Sigmoid colon (tissue), 4 donors: Measurements from ENCODE around the gene CD300C.

Experiments
- EP300 ChIP-seq, 4 donors: sonication (generic); formaldehyde crosslinking; IDR thresholded peaks; one replicate each; pipeline ENCODE4 v1.6.1; 2017; ENCODE audit warnings: antibody characterized with exemption in 4 of 4
- POLR2A ChIP-seq, 2 donors: fragments of 450-650 bp; IDR thresholded peaks; one replicate each; pipeline ENCODE4 v1.6.1; 2016; ENCODE audit warnings: antibody characterized with exemption in 2 of 2, mild to moderate bottlenecking in 2 of 2, moderate library complexity in 2 of 2
- POLR2AphosphoS5 ChIP-seq, 4 donors: sonication (generic); formaldehyde crosslinking; IDR thresholded peaks; one replicate each; pipeline ENCODE4 v1.6.1; 2017; ENCODE audit warnings: antibody characterized with exemption in 4 of 4
- TF ChIP-seq, protein P1 (sequence below), 4 experiments: fragments of 450-650 bp in 3 of 4; fragments of 200-600 bp in 1 of 4; IDR thresholded peaks; one replicate each; pipeline ENCODE4 v1.5.1; 2016 to 2019; ENCODE audit warnings: antibody characterized with exemption in 4 of 4, mild to moderate bottlenecking in 3 of 4, moderate library complexity in 2 of 4

DNA sequence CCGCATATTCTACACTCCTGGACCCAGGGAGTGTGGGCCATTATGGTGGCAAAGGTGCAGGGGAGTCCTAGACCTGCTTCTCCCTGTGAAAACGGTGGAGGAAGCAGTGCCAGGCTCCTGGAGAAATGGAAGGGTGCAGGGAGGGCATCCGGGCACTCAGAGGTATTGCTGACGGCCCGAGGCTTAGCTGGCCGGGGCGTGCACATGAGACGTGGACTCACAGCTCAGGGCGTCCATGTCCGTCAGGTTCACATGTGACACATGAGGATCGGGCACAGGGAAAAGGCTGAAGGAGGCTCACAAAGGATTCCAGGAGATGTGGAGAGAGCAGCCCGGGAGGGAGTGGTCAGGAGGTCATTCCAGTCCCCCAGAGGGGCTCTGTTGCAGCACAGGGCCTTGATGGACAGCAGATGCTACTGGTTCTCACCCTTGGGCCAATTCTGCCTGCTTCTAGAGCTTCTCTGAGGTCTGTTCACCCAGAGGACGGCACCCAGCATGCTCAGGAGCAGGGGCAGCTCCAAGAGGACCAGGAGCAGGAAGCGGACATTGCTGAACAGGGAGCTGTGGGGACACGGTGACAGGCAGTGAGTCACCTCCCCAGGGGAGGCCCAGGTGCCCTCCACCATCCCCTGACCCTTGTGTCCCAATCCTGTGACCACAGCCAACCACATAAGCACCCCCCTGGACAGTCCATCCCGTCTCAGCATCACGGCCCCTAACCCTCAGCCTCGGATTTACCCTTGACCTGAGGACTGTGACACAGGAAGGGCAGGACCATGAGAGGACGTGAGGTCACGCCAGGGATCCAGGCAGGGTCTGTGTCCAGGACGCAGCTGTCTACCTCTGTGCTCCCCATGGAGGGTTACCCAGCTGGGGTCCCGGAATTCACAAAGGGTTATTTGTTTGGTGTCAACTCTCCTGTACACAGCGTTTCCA lies 4.5 kb downstream of the CD300C start:
- TF ChIP-seq, protein P1, sequence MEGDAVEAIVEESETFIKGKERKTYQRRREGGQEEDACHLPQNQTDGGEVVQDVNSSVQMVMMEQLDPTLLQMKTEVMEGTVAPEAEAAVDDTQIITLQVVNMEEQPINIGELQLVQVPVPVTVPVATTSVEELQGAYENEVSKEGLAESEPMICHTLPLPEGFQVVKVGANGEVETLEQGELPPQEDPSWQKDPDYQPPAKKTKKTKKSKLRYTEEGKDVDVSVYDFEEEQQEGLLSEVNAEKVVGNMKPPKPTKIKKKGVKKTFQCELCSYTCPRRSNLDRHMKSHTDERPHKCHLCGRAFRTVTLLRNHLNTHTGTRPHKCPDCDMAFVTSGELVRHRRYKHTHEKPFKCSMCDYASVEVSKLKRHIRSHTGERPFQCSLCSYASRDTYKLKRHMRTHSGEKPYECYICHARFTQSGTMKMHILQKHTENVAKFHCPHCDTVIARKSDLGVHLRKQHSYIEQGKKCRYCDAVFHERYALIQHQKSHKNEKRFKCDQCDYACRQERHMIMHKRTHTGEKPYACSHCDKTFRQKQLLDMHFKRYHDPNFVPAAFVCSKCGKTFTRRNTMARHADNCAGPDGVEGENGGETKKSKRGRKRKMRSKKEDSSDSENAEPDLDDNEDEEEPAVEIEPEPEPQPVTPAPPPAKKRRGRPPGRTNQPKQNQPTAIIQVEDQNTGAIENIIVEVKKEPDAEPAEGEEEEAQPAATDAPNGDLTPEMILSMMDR (IDR thresholded peaks at IDR 0.05), result no peak
- TF ChIP-seq POLR2AphosphoS5 (IDR thresholded peaks at IDR 0.05) (no peak), EP300 (IDR thresholded peaks at IDR 0.05) (no peak), POLR2A (IDR thresholded peaks at IDR 0.05) (no peak)
